WTC11 (cell line): Measurements from ENCODE around the gene UMODL1. TPM values are rescaled to one million over a fixed set of nuclear protein-coding genes. Genes with fewer than 3 reads are reported as not detected.

Experiments used
- ATAC-seq: fragments of 200-7000 bp; cut with Tn5 transposase; 2 replicates; pipeline ENCODE4 v1.10.0; 2021; ENCODE audit warnings: mild to moderate bottlenecking, moderate library complexity
- CTCF ChIA-PET: fragments of 300-600 bp; sonication (Branson Sonifier 250); formaldehyde crosslinking; loops from one replicate; lab custom pipeline; 2021; ENCODE audit warnings: antibody characterized with exemption; lab: Charles Lee
- POLR2A ChIA-PET: fragments of 350-600 bp; sonication (Branson Sonifier 250); formaldehyde crosslinking; loops from one replicate; lab custom pipeline; 2021; ENCODE audit warnings: antibody characterized with exemption; lab: Charles Lee
- DNase-seq: peaks from one replicate; pipeline ENCODE4 v3.0.0; 2021; ENCODE audit warnings: low spot score
- H3K27ac Mint-ChIP-seq: 2 replicates; pipeline ENCODE4 v1.8.0; 2021; ENCODE audit warnings: mixed read lengths
- H3K27me3 Mint-ChIP-seq: 2 replicates; pipeline ENCODE4 v1.8.0; 2021; ENCODE audit warnings: low read depth, mild to moderate bottlenecking, moderate library complexity, mixed read lengths
- H3K36me3 Mint-ChIP-seq: 2 replicates; pipeline ENCODE4 v1.8.0; 2021; ENCODE audit warnings: mixed read lengths
- H3K4me1 Mint-ChIP-seq: 2 replicates; pipeline ENCODE4 v1.8.0; 2022; ENCODE audit warnings: mixed read lengths
- H3K4me3 Mint-ChIP-seq: 2 replicates; pipeline ENCODE4 v1.8.0; 2021; ENCODE audit warnings: mild to moderate bottlenecking, moderate library complexity, mixed read lengths
- H3K9me3 Mint-ChIP-seq: 2 replicates; pipeline ENCODE4 v1.8.0; 2021; ENCODE audit warnings: mixed read lengths
- CTCF ChIP-seq: fragments of 200-600 bp; IDR thresholded peaks from 2 replicates; pipeline ENCODE4 v1.8.0; 2022; ENCODE audit warnings: antibody characterized with exemption
- E2F5 ChIP-seq: sonication (generic); formaldehyde crosslinking; IDR thresholded peaks from 2 replicates; pipeline ENCODE4 v1.8.1; 2022; ENCODE audit warnings: mild to moderate bottlenecking, moderate library complexity, missing genetic modification reagents
- ETV6 ChIP-seq: sonication (generic); formaldehyde crosslinking; IDR thresholded peaks from 2 replicates; pipeline ENCODE4 v1.8.1; 2022; ENCODE audit warnings: mild to moderate bottlenecking, missing genetic modification reagents
- FOXK1 ChIP-seq: sonication (generic); formaldehyde crosslinking; IDR thresholded peaks from 2 replicates; pipeline ENCODE4 v1.8.0; 2022; ENCODE audit warnings: mild to moderate bottlenecking, moderate library complexity, missing genetic modification reagents
- IRF1 ChIP-seq: sonication (generic); formaldehyde crosslinking; IDR thresholded peaks from 2 replicates; pipeline ENCODE4 v1.8.0; 2023; ENCODE audit warnings: missing genetic modification reagents
- KAT7 ChIP-seq: sonication (generic); formaldehyde crosslinking; IDR thresholded peaks from 2 replicates; pipeline ENCODE4 v1.8.1; 2023; ENCODE audit warnings: missing genetic modification reagents, mild to moderate bottlenecking, borderline replicate concordance
- MXD4 ChIP-seq: fragments of 250-450 bp; sonication (Bioruptor Pico); IDR thresholded peaks from 2 replicates; pipeline ENCODE4 v1.8.0; 2021; ENCODE audit warnings: mild to moderate bottlenecking, moderate library complexity, borderline replicate concordance
- NR1H2 ChIP-seq: sonication (generic); formaldehyde crosslinking; IDR thresholded peaks from 2 replicates; pipeline ENCODE4 v1.9.0; 2021; ENCODE audit warnings: mild to moderate bottlenecking, moderate library complexity, missing genetic modification reagents
- RELA ChIP-seq: sonication (generic); formaldehyde crosslinking; IDR thresholded peaks from 2 replicates; pipeline ENCODE4 v1.8.1; 2022; ENCODE audit warnings: missing genetic modification reagents, mild to moderate bottlenecking, borderline replicate concordance
- RORB ChIP-seq: fragments of 250-450 bp; sonication (Bioruptor Pico); IDR thresholded peaks from 2 replicates; pipeline ENCODE4 v1.9.0; 2021; ENCODE audit warnings: mild to moderate bottlenecking
- STAT6 ChIP-seq: sonication (generic); formaldehyde crosslinking; conservative IDR thresholded peaks from 2 replicates; pipeline ENCODE4 v1.8.1; 2023; ENCODE audit warnings: mild to moderate bottlenecking, low read depth, missing genetic modification reagents, moderate library complexity
- TP53 ChIP-seq: sonication (generic); formaldehyde crosslinking; IDR thresholded peaks from 2 replicates; pipeline ENCODE4 v1.8.1; 2023; ENCODE audit warnings: mild to moderate bottlenecking, missing genetic modification reagents
- ZNF219 ChIP-seq: sonication (generic); formaldehyde crosslinking; IDR thresholded peaks from 2 replicates; pipeline ENCODE4 v1.8.0; 2023; ENCODE audit warnings: missing genetic modification reagents, mild to moderate bottlenecking, borderline replicate concordance
- ZNF317 ChIP-seq: sonication (generic); formaldehyde crosslinking; IDR thresholded peaks from 2 replicates; pipeline ENCODE4 v1.8.1; 2023; ENCODE audit warnings: low read depth, mild to moderate bottlenecking, moderate library complexity, missing genetic modification reagents, borderline replicate concordance
- total RNA-seq: library from RNA; stranded (reverse); gene quantifications from 3 replicates; pipeline ENCODE4 v1.2.3, GENCODE V29; 2021
- TF ChIP-seq, protein P1 (sequence below): sonication (generic); formaldehyde crosslinking; IDR thresholded peaks from 2 replicates; pipeline ENCODE4 v1.8.0; 2023; ENCODE audit warnings: missing genetic modification reagents, mild to moderate bottlenecking, borderline replicate concordance
- TF ChIP-seq, protein P2 (sequence below): fragments of 250-450 bp; sonication (Bioruptor Pico); IDR thresholded peaks from 2 replicates; pipeline ENCODE4 v2.1.2; 2022; ENCODE audit warnings: mild to moderate bottlenecking, moderate library complexity
- TF ChIP-seq, protein P3 (sequence below): fragments of 250-450 bp; sonication (Bioruptor Pico); IDR thresholded peaks from 2 replicates; pipeline ENCODE4 v1.9.0; 2021; ENCODE audit warnings: moderate library complexity, mild to moderate bottlenecking, inconsistent platforms, borderline replicate concordance

The UMODL1 gene
- total RNA-seq, 1 experiment from 2014 or later: not detected

GRCh38 chr21:42145569-42146272 is 74.6 kb downstream of the UMODL1 start:
- Mint-ChIP-seq H3K4me3 (no peak overlapping the region), H3K27me3 (no peaks in the 10 kb centered on the region), H3K9me3 (no peaks in the 10 kb centered on the region), H3K4me1 (no peaks in the 10 kb centered on the region), H3K36me3 (no peaks in the 10 kb centered on the region), H3K27ac (no peak overlapping the region)
- DNase-seq (peak; percentile 70), ATAC-seq (peak; percentile 82)
- no peak for TF ChIP-seq RORB (CRISPR knock-in tag)
- peak; percentile 89 for TF ChIP-seq CTCF
- no peak for TF ChIP-seq MXD4 (CRISPR knock-in tag)
- TF ChIP-seq, protein P1, sequence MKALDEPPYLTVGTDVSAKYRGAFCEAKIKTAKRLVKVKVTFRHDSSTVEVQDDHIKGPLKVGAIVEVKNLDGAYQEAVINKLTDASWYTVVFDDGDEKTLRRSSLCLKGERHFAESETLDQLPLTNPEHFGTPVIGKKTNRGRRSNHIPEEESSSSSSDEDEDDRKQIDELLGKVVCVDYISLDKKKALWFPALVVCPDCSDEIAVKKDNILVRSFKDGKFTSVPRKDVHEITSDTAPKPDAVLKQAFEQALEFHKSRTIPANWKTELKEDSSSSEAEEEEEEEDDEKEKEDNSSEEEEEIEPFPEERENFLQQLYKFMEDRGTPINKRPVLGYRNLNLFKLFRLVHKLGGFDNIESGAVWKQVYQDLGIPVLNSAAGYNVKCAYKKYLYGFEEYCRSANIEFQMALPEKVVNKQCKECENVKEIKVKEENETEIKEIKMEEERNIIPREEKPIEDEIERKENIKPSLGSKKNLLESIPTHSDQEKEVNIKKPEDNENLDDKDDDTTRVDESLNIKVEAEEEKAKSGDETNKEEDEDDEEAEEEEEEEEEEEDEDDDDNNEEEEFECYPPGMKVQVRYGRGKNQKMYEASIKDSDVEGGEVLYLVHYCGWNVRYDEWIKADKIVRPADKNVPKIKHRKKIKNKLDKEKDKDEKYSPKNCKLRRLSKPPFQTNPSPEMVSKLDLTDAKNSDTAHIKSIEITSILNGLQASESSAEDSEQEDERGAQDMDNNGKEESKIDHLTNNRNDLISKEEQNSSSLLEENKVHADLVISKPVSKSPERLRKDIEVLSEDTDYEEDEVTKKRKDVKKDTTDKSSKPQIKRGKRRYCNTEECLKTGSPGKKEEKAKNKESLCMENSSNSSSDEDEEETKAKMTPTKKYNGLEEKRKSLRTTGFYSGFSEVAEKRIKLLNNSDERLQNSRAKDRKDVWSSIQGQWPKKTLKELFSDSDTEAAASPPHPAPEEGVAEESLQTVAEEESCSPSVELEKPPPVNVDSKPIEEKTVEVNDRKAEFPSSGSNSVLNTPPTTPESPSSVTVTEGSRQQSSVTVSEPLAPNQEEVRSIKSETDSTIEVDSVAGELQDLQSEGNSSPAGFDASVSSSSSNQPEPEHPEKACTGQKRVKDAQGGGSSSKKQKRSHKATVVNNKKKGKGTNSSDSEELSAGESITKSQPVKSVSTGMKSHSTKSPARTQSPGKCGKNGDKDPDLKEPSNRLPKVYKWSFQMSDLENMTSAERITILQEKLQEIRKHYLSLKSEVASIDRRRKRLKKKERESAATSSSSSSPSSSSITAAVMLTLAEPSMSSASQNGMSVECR (CRISPR knock-in tag): no peak
- TF ChIP-seq IRF1 (CRISPR knock-in tag): no peak
- TF ChIP-seq NR1H2 (CRISPR knock-in tag): no peak
- TF ChIP-seq, protein P2, sequence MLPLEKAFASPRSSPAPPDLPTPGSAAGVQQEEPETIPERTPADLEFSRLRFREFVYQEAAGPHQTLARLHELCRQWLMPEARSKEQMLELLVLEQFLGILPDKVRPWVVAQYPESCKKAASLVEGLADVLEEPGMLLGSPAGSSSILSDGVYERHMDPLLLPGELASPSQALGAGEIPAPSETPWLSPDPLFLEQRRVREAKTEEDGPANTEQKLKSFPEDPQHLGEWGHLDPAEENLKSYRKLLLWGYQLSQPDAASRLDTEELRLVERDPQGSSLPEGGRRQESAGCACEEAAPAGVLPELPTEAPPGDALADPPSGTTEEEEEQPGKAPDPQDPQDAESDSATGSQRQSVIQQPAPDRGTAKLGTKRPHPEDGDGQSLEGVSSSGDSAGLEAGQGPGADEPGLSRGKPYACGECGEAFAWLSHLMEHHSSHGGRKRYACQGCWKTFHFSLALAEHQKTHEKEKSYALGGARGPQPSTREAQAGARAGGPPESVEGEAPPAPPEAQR (CRISPR knock-in tag): no peak
- TF ChIP-seq STAT6: no peak
- POLR2A ChIA-PET: interaction anchor here (0.6 kb wide), 1 partner anchor 305 kb away, joined by 3 read pairs; no protein-coding TSS in a partner anchor
- CTCF ChIA-PET: interaction anchor here (0.6 to 2.2 kb wide), 22 partner anchors 9 to 534 kb away, joined by 3 to 32 read pairs (median 4); no protein-coding TSS in a partner anchor

- H3K27ac Mint-ChIP-seq: no peak overlapping the region
- no peak overlapping the region for H3K4me3 Mint-ChIP-seq
- CTCF ChIA-PET: interaction anchor here (0.7 to 2.2 kb wide), 13 partner anchors 11 to 235 kb away, joined by 3 to 32 read pairs (median 5); no protein-coding TSS in a partner anchor
- no peaks in the 10 kb centered on the region for H3K9me3 Mint-ChIP-seq
- no peaks in the 10 kb centered on the region for H3K27me3 Mint-ChIP-seq
- DNase-seq (no peak), ATAC-seq (no peak)
- H3K4me1 Mint-ChIP-seq: no peaks in the 10 kb centered on the region
- no peaks in the 10 kb centered on the region for H3K36me3 Mint-ChIP-seq
- POLR2A ChIA-PET: interaction anchor here (0.6 kb wide), 1 partner anchor 304 kb away, joined by 3 read pairs; no protein-coding TSS in a partner anchor
- TF ChIP-seq IRF1 (CRISPR knock-in tag) (no peak), RELA (no peak), ETV6 (CRISPR knock-in tag) (no peak), TP53 (CRISPR knock-in tag) (no peak), KAT7 (CRISPR knock-in tag) (no peak), FOXK1 (CRISPR knock-in tag) (no peak), NR1H2 (CRISPR knock-in tag) (no peak), ZNF219 (no peak), ZNF317 (CRISPR knock-in tag) (no peak), E2F5 (CRISPR knock-in tag) (no peak)
- TF ChIP-seq, protein P3, sequence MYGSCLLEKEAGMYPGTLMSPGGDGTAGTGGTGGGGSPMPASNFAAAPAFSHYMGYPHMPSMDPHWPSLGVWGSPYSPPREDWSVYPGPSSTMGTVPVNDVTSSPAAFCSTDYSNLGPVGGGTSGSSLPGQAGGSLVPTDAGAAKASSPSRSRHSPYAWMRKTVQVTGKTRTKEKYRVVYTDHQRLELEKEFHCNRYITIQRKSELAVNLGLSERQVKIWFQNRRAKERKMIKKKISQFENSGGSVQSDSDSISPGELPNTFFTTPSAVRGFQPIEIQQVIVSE (CRISPR knock-in tag): no peak
These were observed 75.2 kb downstream of the UMODL1 start for GRCh38 chr21:42146273-42146805.
